ENCODE measurements around the gene NHERF2. TPM values are rescaled to one million over a fixed set of nuclear protein-coding genes. Genes with fewer than 3 reads are reported as not detected.
A peak's percentile ranks its signal among the peaks of the same experiment; 100 is the strongest.
"Not testable (repeated sequence)": the region's sequence is repeated elsewhere in the genome, so short reads cannot be mapped to it uniquely, and the experiment has no call there.

Gene NHERF2
- total RNA-seq, 2 experiments from 2014 or later: 2.8 to 3.0 TPM

DNA sequence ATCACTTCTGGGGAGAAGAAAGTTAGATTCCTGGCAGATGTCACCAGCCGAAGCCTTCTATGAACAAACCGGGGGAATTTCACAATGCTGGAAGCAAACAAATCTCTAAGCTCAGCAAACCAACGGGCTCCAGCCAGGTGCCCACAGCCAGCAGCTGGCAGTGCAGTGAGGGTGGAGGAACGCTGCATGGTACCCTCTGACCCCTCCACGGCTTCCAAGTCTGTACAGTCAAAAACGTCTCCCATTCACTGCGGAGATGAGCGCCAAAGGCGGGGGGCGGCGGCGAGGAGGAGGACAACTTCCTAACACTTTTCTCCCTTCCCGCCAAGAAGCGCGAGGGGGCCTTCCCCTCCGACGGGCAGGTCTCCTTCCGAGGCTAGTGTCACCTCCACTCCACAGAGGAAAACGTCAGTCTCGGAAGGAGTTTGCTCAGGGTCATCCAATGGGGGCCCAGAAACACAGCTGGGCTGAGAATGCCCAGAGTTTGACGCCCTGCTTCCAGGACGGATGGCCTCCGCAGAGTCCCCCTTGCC lies 18.0 kb upstream of the NHERF2 start:
- ChIA-PET CTCF (interaction anchor here (0.9 to 2.2 kb wide), 5 partner anchors 8 to 139 kb away, joined by 3 to 8 read pairs (median 3); partner anchors contain the start of genes NTHL1 and TSC2), POLR2A (interaction anchor here (0.6 to 2.8 kb wide), 17 partner anchors 10 to 151 kb away, joined by 3 to 16 read pairs (median 4); partner anchors contain the start of genes GFER, NOXO1, NPW and RPS2)
- H3K4me3 Mint-ChIP-seq: peak overlapping the region; percentile 97
- peaks cover 41% of the 10 kb centered on the region for H3K4me1 Mint-ChIP-seq (ENCODE audit: low read depth)
- peak overlapping the region; percentile 91 for H3K27ac Mint-ChIP-seq
- ATAC-seq (peak; percentile 7), DNase-seq (peak; percentile 66)
- TF ChIP-seq, protein P1, sequence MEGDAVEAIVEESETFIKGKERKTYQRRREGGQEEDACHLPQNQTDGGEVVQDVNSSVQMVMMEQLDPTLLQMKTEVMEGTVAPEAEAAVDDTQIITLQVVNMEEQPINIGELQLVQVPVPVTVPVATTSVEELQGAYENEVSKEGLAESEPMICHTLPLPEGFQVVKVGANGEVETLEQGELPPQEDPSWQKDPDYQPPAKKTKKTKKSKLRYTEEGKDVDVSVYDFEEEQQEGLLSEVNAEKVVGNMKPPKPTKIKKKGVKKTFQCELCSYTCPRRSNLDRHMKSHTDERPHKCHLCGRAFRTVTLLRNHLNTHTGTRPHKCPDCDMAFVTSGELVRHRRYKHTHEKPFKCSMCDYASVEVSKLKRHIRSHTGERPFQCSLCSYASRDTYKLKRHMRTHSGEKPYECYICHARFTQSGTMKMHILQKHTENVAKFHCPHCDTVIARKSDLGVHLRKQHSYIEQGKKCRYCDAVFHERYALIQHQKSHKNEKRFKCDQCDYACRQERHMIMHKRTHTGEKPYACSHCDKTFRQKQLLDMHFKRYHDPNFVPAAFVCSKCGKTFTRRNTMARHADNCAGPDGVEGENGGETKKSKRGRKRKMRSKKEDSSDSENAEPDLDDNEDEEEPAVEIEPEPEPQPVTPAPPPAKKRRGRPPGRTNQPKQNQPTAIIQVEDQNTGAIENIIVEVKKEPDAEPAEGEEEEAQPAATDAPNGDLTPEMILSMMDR (IDR thresholded peaks at IDR 0.05): no peak
- H3K36me3 Mint-ChIP-seq (ENCODE audit: low read depth): peaks cover 35% of the 10 kb centered on the region
- H3K27me3 Mint-ChIP-seq: no peaks in the 10 kb centered on the region
- H3K9me3 Mint-ChIP-seq: no peaks in the 10 kb centered on the region
- intact Hi-C loops (cut with micrococcal nuclease): no loop called here

DNA sequence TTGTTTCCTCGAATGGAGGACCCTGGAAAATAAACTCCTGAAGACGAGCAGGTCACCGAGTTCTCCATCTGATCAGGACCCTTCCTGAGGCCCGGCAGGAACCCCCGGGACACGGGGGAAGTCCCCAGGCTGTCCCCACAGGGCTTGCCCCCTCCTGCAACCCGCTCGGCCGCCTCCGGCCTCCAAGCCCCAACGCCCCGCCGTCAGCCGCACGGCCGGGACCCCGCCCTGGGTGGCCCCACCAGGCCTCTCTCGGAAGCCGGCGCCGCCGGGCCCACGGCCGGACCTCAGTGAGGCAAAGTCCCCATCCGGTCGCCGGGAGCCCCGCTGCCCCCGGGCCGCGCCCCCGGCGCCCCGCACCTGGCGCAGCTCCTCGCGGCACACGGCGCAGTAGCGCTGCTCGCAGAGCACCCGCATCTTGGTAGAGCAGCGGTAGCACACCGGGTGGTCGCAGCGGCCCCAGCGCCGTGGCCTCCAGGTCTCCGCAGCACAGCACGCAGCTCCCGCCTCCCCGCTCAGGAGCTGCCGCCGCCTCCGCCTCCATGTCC lies 17.5 kb upstream of the NHERF2 start:
- TF ChIP-seq, protein P1 (IDR thresholded peaks at IDR 0.05): no peak
- ATAC-seq: peak; percentile 32
- Mint-ChIP-seq H3K9me3 (no peaks in the 10 kb centered on the region), H3K4me1 (ENCODE audit: low read depth) (peaks cover 41% of the 10 kb centered on the region), H3K27me3 (no peaks in the 10 kb centered on the region), H3K36me3 (ENCODE audit: low read depth) (peaks cover 35% of the 10 kb centered on the region), H3K27ac (peak overlapping the region; percentile 91), H3K4me3 (peak overlapping the region; percentile 97)
- peak; percentile 28 for DNase-seq
- ChIA-PET POLR2A (interaction anchor here (0.6 to 2.8 kb wide), 13 partner anchors 11 to 146 kb away, joined by 3 to 16 read pairs (median 6); partner anchors contain the start of genes GFER, NOXO1, NPW and RPS2), CTCF (interaction anchor here (1.0 to 2.2 kb wide), 4 partner anchors 13 to 138 kb away, joined by 3 to 8 read pairs (median 4); partner anchors contain the start of genes NTHL1 and TSC2)
- intact Hi-C loops (cut with micrococcal nuclease): no loop called here

DNA sequence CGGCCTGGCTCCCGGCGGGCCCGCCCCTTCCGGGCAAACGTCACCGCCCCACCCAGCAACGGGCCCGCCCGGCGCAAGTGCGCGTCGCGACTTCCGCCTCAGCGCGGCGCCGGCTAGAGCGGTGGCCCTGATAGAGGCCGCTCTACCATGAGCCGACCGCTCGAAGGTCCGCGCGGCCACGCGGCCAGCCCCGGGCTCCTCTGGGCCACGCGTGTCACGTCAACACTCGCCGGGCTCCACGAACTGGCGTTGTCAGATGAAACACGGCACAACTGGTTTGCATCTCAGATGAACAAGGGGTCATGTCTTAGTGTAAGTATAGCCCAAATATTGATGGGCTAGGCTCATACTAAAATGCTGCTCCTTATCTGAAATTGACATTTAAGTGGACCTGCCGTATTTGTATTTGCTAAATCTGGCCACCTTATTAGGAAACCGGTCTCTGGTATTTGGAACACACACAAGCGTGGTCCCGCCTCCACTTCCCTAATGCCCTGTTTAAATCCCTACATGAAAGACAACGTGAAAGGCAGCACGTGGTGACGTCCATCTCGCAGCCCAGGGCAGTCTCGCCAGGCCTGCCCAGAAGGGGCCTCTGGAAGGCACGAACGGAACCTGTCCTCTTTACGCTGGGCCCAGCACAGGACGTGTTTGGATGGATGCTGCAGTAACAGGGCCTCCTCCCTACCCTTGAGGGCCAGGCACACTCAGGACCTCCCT lies 16.8 kb upstream of the NHERF2 start, which contains the start of gene ZNF598:
ZNF598 (minus strand) TSS at position 31 of the 720 bp plus-strand sequence.
- H3K27me3 Mint-ChIP-seq: no peaks in the 10 kb centered on the region
- TF ChIP-seq, protein P1 (IDR thresholded peaks at IDR 0.05): no peak

DNA sequence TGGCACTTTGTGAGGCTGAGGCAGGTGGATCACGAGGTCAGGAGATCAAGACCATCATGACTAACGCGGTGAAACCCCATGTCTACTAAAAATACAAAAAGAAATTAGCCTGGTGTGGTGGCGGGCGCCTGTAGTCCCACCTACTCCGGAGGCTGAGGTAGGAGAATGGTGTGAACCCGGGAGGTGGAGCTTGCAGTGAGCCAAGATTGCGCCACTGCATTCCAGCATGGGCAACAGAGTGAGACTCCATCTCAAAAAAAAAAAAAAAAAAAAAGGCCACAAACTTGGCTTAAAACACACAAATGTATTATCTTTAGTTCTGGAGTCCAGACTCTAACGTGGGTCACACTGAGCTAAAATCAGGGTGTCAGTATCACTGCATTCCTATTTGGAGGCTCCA lies 15.0 kb upstream of the NHERF2 start:
- H3K4me1 Mint-ChIP-seq (ENCODE audit: low read depth): peaks cover 25% of the 10 kb centered on the region
- ChIA-PET POLR2A (interaction anchor here (0.6 to 2.5 kb wide), 6 partner anchors 8 to 143 kb away, joined by 3 to 8 read pairs (median 4); partner anchors contain the start of genes NPW, RPS2 and TRAF7), CTCF (interaction anchor here (2.3 kb wide), 1 partner anchor 11 kb away, joined by 9 read pairs; no protein-coding TSS in a partner anchor)
- ATAC-seq; DNase-seq; H3K27ac Mint-ChIP-seq; H3K9me3 Mint-ChIP-seq; intact Hi-C loops (cut with micrococcal nuclease); H3K27me3 Mint-ChIP-seq: not testable (repeated sequence)
- H3K36me3 Mint-ChIP-seq (ENCODE audit: low read depth): peaks cover 25% of the 10 kb centered on the region
- H3K4me3 Mint-ChIP-seq: peak overlapping the region; percentile 21

More for the DNA sequence above, 16.8 kb upstream of the NHERF2 start, which contains the start of gene ZNF598:
- Mint-ChIP-seq H3K4me3 (peak within 1 kb of the TSS; percentile 97), H3K9me3 (no peaks in the 10 kb centered on the region), H3K27ac (peak within 1 kb of the TSS; percentile 94), H3K4me1 (ENCODE audit: low read depth) (peaks cover 39% of the 10 kb centered on the region), H3K36me3 (ENCODE audit: low read depth) (peaks cover 34% of the 10 kb centered on the region)
- DNase-seq: peak; percentile 83
- CTCF ChIA-PET: interaction anchor here (2.2 kb wide), 1 partner anchor 131 kb away, joined by 8 read pairs; no protein-coding TSS in a partner anchor
- POLR2A ChIA-PET: interaction anchor here (1.1 to 2.8 kb wide), 5 partner anchors 14 to 142 kb away, joined by 5 to 12 read pairs (median 8); partner anchors contain the start of genes RPS2 and TBL3
- peak; percentile 94 for ATAC-seq
- intact Hi-C loops (cut with micrococcal nuclease): no loop called here

DNA sequence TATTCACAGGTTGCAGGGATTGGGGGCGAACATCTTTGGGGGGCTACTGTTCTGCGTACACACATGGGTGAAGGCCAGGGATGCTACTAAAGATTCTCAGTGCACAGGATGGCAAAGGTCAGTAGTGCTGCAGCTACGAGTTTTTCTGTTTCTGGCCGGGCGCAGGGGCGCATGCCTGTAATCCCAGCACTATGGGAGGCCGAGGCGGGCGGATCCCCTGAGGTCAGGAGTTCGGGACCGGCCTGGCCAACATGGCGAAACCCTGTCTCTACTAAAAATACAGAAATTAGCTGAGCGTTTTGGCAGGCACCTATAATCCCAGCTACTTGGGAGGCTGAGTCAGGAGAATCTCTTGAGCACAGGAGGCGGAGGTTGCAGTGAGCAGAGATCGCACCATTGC lies 13.2 kb upstream of the NHERF2 start:
- no peak for DNase-seq
- Mint-ChIP-seq H3K9me3 (no peaks in the 10 kb centered on the region), H3K36me3 (ENCODE audit: low read depth) (peaks cover 8% of the 10 kb centered on the region), H3K4me1 (ENCODE audit: low read depth) (peaks cover 7% of the 10 kb centered on the region), H3K27ac (no peak overlapping the region), H3K4me3 (no peak overlapping the region), H3K27me3 (no peaks in the 10 kb centered on the region)
- intact Hi-C loops (cut with micrococcal nuclease): no loop called here
- no peak for ATAC-seq
- ChIA-PET CTCF (interaction anchor here (0.7 to 1.5 kb wide), 3 partner anchors 9 to 127 kb away, joined by 3 to 7 read pairs (median 6); no protein-coding TSS in a partner anchor), POLR2A (interaction anchor here (0.6 kb wide), 1 partner anchor 138 kb away, joined by 3 read pairs; no protein-coding TSS in a partner anchor)
- TF ChIP-seq, protein P1 (IDR thresholded peaks at IDR 0.05): no peak

All from activated CD8-positive, alpha-beta T cell treated with anti-CD3 and anti-CD28 coated beads for 36 hours (primary cell).